Activated CD4-positive, alpha-beta memory T cell treated with anti-CD3 and anti-CD28 coated beads for 36 hours (primary cell): Measurements from ENCODE around the gene DHX57. TPM values are rescaled to one million over a fixed set of nuclear protein-coding genes. Genes with fewer than 3 reads are reported as not detected.
"Not testable (repeated sequence)": the region's sequence is repeated elsewhere in the genome, so short reads cannot be mapped to it uniquely, and the experiment has no call there.

Source experiments
- CTCF ChIA-PET: fragments of 350-600 bp; sonication (Branson Sonifier 250); formaldehyde crosslinking; loops from one replicate; lab custom pipeline; 2021; ENCODE audit warnings: antibody characterized with exemption, inconsistent platforms; lab: Charles Lee
- POLR2A ChIA-PET: fragments of 350-600 bp; sonication (Branson Sonifier 250); formaldehyde crosslinking; loops from one replicate; lab custom pipeline; 2021; ENCODE audit warnings: antibody characterized with exemption; lab: Charles Lee
- DNase-seq: peaks from one replicate; pipeline ENCODE4 v3.0.0-alpha.2; 2020
- H3K27ac Mint-ChIP-seq: one replicate; pipeline ENCODE4 v1.8.0; 2021; ENCODE audit warnings: mixed read lengths
- H3K27me3 Mint-ChIP-seq: one replicate; pipeline ENCODE4 v1.8.0; 2021; ENCODE audit warnings: mixed read lengths
- H3K36me3 Mint-ChIP-seq: one replicate; pipeline ENCODE4 v1.8.0; 2021; ENCODE audit warnings: mixed read lengths
- H3K4me1 Mint-ChIP-seq: one replicate; pipeline ENCODE4 v1.8.0; 2021; ENCODE audit warnings: low read depth, mixed read lengths
- H3K4me3 Mint-ChIP-seq: one replicate; pipeline ENCODE4 v1.8.0; 2021; ENCODE audit warnings: mild to moderate bottlenecking, mixed read lengths
- H3K9me3 Mint-ChIP-seq: one replicate; pipeline ENCODE4 v1.8.0; 2021; ENCODE audit warnings: mixed read lengths
- intact Hi-C: fragments of 100-400 bp; cut with micrococcal nuclease; formaldehyde crosslinking; loops from one replicate; pipeline ENCODE4 v1.15.1; 2023
- total RNA-seq, 2 experiments: library from RNA; stranded (reverse); gene quantifications; one replicate each; pipeline ENCODE4 v1.2.3, GENCODE V29; 2021

The DHX57 gene
- total RNA-seq, 2 experiments from 2014 or later = 14.4 to 14.6 TPM

- DNase-seq, POLR2A ChIA-PET, H3K36me3 Mint-ChIP-seq, CTCF ChIA-PET, H3K27ac Mint-ChIP-seq, H3K4me1 Mint-ChIP-seq, H3K9me3 Mint-ChIP-seq, H3K4me3 Mint-ChIP-seq, intact Hi-C loops, H3K27me3 Mint-ChIP-seq: not testable (repeated sequence)
Observed at GRCh38 chr2:38792321-38792720, 83.4 kb downstream of the DHX57 start.

GRCh38 chr2:38791744-38792143, 84.0 kb downstream of the DHX57 start:
- Mint-ChIP-seq H3K4me1 (no peaks in the 10 kb centered on the region), H3K9me3 (no peaks in the 10 kb centered on the region), H3K4me3 (no peak overlapping the region), H3K27ac (no peak overlapping the region), H3K27me3 (no peaks in the 10 kb centered on the region), H3K36me3 (no peaks in the 10 kb centered on the region)
- POLR2A ChIA-PET = no interaction called here
- CTCF ChIA-PET = no interaction called here
- no peak for DNase-seq
- intact Hi-C loops = no loop called here

DNA sequence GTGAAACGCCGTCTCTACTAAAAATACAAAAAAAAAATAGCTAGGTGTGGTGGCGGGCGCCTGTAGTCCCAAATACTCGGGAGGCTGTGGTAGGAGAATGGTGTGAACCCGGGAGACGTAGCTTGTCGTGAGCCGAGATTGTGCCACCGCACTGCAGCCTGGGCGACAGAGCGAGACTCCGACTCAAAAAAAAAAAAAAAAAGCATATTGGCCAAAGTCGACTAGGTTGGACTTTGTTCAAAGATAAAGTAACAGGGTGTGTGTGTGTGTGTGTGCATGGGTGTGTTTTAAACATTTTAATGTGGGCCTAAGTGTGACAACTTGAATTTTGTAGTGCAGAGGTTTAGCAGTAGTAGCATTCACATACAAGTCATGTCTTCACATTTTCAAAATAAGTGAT, 86.0 kb downstream of the DHX57 start:
- DNase-seq = no peak
- Mint-ChIP-seq H3K27me3 (no peaks in the 10 kb centered on the region), H3K36me3 (no peaks in the 10 kb centered on the region), H3K4me1 (no peaks in the 10 kb centered on the region), H3K27ac (no peak overlapping the region), H3K4me3 (no peak overlapping the region), H3K9me3 (no peaks in the 10 kb centered on the region)
- ChIA-PET CTCF (no interaction called here), POLR2A (no interaction called here)
- intact Hi-C loops = no loop called here

DNA sequence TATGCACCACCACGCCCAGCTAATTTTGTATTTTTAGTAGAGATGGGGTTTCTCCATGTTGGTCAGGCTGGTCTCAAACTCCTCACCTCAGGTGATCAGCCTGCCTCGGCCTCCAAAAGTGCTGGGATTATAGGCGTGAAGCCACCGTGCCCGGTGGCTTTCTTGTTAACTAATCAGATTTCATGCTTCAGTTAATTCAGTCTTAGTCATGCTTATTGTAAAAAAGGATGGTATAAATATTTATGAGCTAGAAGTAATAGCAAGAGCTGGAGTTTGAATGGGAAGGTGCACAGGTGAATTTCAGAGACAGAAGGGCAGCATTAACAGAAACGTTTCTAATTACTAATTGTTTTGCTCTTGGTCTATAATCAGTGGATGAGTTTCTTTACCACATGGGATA, 87.4 kb downstream of the DHX57 start:
- no peaks in the 10 kb centered on the region for H3K27me3 Mint-ChIP-seq
- CTCF ChIA-PET = interaction anchor here (0.7 kb wide), 1 partner anchor 15 kb away, joined by 3 read pairs; no protein-coding TSS in a partner anchor
- H3K27ac Mint-ChIP-seq = no peak overlapping the region
- no peaks in the 10 kb centered on the region for H3K4me1 Mint-ChIP-seq
- intact Hi-C loops = no loop called here
- POLR2A ChIA-PET = no interaction called here
- H3K36me3 Mint-ChIP-seq = no peaks in the 10 kb centered on the region
- no peak overlapping the region for H3K4me3 Mint-ChIP-seq
- DNase-seq = no peak
- H3K9me3 Mint-ChIP-seq = no peaks in the 10 kb centered on the region

DNA sequence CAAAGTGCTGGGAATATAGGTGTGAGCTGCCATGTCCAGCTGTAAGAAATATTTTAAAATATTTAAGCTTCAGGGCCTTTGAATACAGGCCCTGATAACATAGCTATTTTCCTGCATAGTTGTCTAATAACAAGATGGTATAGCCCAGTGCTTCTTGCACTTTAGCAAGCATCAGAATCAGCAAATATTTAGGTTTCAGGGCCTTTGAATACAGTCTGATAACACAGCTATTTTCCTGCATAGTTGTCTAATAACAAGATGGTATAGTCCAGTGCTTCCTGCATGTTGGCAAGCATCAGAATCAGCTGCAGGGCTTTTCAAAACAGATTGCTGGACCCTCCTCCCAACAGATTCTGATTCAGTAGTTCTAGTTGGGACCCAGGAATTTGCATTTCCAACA, 92.1 kb downstream of the DHX57 start:
- ChIA-PET POLR2A (interaction anchor here (1.2 kb wide), 1 partner anchor 32 kb away, joined by 4 read pairs; the partner anchor contains the start of gene SRSF7), CTCF (interaction anchor here (0.7 kb wide), 1 partner anchor 1639 kb away, joined by 3 read pairs; no protein-coding TSS in a partner anchor)
- no peak for DNase-seq
- Mint-ChIP-seq H3K36me3 (peaks cover 16% of the 10 kb centered on the region), H3K4me3 (no peak overlapping the region), H3K27me3 (no peaks in the 10 kb centered on the region), H3K4me1 (peaks cover 6% of the 10 kb centered on the region), H3K27ac (no peak overlapping the region), H3K9me3 (no peaks in the 10 kb centered on the region)
- intact Hi-C loops = no loop called here

DNA sequence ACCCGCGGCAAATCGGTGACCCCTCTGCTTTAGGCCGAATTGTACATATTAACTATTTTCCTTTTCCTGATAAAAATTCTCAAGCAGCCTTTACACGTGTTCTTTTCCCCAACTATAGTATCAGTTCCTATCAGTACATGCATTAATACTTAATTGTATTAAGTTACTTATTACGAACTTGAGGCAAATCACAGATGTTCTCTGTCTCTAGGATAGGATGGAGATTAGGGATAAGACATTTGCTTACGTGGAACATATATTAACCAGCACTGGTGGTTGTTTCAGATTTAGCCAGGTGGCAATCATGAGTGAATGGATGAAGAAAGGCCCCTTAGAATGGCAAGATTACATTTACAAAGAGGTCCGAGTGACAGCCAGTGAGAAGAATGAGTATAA, 97.0 kb downstream of the DHX57 start:
- Mint-ChIP-seq H3K27me3 (peaks cover 9% of the 10 kb centered on the region), H3K27ac (peak overlapping the region; percentile 86), H3K4me3 (peak overlapping the region; percentile 96), H3K4me1 (peaks cover 12% of the 10 kb centered on the region), H3K9me3 (no peaks in the 10 kb centered on the region), H3K36me3 (peaks cover 19% of the 10 kb centered on the region)
- no peak for DNase-seq
- CTCF ChIA-PET = no interaction called here
- POLR2A ChIA-PET = interaction anchor here (2.7 kb wide), 1 partner anchor 28 kb away, joined by 21 read pairs; the partner anchor contains the start of gene SRSF7
- intact Hi-C loops = loop anchor here (1.0 kb wide), 1 partner anchor 27 kb away; the partner anchor contains the start of gene SRSF7

DNA sequence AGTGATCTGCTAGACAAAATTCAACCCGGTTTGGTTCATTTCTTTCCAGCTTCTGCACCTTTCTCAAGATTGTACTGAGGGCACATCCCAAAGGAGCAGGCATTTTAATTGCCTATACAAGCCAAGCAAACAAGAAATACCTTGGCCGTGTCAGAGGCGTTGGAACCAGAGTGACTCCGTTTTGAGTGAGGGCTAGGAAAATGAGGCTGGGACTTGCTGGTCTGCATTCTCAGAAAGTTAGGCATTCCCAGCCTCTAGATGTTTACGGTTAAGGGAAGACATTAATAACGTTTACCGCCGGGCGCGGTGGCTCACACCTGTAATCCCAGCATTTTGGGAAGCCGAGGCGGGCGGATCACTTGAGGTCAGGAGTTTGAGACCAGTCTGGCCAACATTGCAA, 99.2 kb downstream of the DHX57 start:
- DNase-seq = no peak
- Mint-ChIP-seq H3K36me3 (peaks cover 11% of the 10 kb centered on the region), H3K4me1 (peaks cover 12% of the 10 kb centered on the region), H3K27me3 (peaks cover 9% of the 10 kb centered on the region), H3K9me3 (no peaks in the 10 kb centered on the region), H3K27ac (no peak overlapping the region), H3K4me3 (peak overlapping the region; percentile 31)
- intact Hi-C loops = no loop called here
- ChIA-PET CTCF (no interaction called here), POLR2A (interaction anchor here (0.6 kb wide), 1 partner anchor 26 kb away, joined by 4 read pairs; no protein-coding TSS in a partner anchor)

- Mint-ChIP-seq H3K27ac (no peak overlapping the region), H3K27me3 (peaks cover 9% of the 10 kb centered on the region)
Observed at GRCh38 chr2:38775921-38776225, 99.9 kb downstream of the DHX57 start.

GRCh38 chr2:38775097-38775920, 100.4 kb downstream of the DHX57 start:
- ChIA-PET POLR2A (interaction anchor here (0.6 to 1.4 kb wide), 2 partner anchors 24 to 32 kb away, joined by 3 to 4 read pairs; partner anchors contain the start of gene SRSF7), CTCF (interaction anchor here (0.6 kb wide), 1 partner anchor 351 kb away, joined by 4 read pairs; no protein-coding TSS in a partner anchor)
- Mint-ChIP-seq H3K27me3 (peaks cover 9% of the 10 kb centered on the region), H3K4me1 (peaks cover 12% of the 10 kb centered on the region), H3K27ac (no peak overlapping the region), H3K36me3 (peaks cover 3% of the 10 kb centered on the region), H3K9me3 (no peaks in the 10 kb centered on the region), H3K4me3 (no peak overlapping the region)
- intact Hi-C loops = no loop called here
- no peak for DNase-seq

More at GRCh38 chr2:38775921-38776225, 99.9 kb downstream of the DHX57 start:
- intact Hi-C loops = no loop called here
- H3K36me3 Mint-ChIP-seq = peaks cover 5% of the 10 kb centered on the region
- CTCF ChIA-PET = interaction anchor here (0.6 kb wide), 1 partner anchor 350 kb away, joined by 4 read pairs; no protein-coding TSS in a partner anchor
- H3K4me3 Mint-ChIP-seq = no peak overlapping the region
- DNase-seq = no peak
- H3K4me1 Mint-ChIP-seq = peaks cover 12% of the 10 kb centered on the region
- POLR2A ChIA-PET = interaction anchor here (0.6 to 1.4 kb wide), 2 partner anchors 25 to 26 kb away, joined by 4 read pairs; partner anchors contain the start of gene SRSF7
- H3K9me3 Mint-ChIP-seq = no peaks in the 10 kb centered on the region

DNA sequence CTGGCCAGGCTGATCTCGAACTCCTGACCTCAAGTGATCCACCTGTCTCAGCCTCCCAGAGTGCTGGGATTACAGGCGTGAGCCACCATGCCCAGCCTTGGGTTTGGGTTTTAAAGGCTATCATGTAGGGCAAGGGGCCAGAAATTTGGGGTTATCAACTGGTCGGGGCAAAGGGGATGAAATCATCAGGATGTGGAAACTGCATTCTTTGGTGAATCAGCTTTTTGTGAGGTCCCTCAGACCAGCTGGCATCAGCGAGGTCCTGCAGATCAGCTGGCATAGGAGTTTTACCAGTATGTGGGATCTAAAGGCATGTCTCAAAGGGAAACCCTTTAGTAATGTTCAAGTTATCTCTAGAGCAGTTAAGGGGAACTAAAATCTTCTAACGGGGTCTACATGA, 104.1 kb downstream of the DHX57 start:
- DNase-seq = no peak
- peaks cover 9% of the 10 kb centered on the region for H3K27me3 Mint-ChIP-seq
- intact Hi-C loops = no loop called here

GRCh38 chr2:38765551-38765950, 110.2 kb downstream of the DHX57 start:
- Mint-ChIP-seq H3K27ac (no peak overlapping the region), H3K9me3 (no peaks in the 10 kb centered on the region), H3K27me3 (no peaks in the 10 kb centered on the region), H3K36me3 (no peaks in the 10 kb centered on the region), H3K4me1 (no peaks in the 10 kb centered on the region), H3K4me3 (no peak overlapping the region)
- intact Hi-C loops = no loop called here
- DNase-seq = no peak
- ChIA-PET CTCF (no interaction called here), POLR2A (no interaction called here)

More for the DNA sequence above, 104.1 kb downstream of the DHX57 start:
- CTCF ChIA-PET = no interaction called here
- Mint-ChIP-seq H3K9me3 (no peaks in the 10 kb centered on the region), H3K4me3 (no peak overlapping the region), H3K4me1 (no peaks in the 10 kb centered on the region), H3K36me3 (no peaks in the 10 kb centered on the region), H3K27ac (no peak overlapping the region)
- POLR2A ChIA-PET = no interaction called here

GRCh38 chr2:38765149-38765548, 110.6 kb downstream of the DHX57 start:
- H3K4me3 Mint-ChIP-seq = no peak overlapping the region
- ChIA-PET POLR2A (no interaction called here), CTCF (no interaction called here)
- H3K27me3 Mint-ChIP-seq = no peaks in the 10 kb centered on the region
- intact Hi-C loops = no loop called here
- H3K36me3 Mint-ChIP-seq = no peaks in the 10 kb centered on the region
- H3K9me3 Mint-ChIP-seq = no peaks in the 10 kb centered on the region
- no peak overlapping the region for H3K27ac Mint-ChIP-seq
- no peaks in the 10 kb centered on the region for H3K4me1 Mint-ChIP-seq
- no peak for DNase-seq
